ENCODE data around the gene ZNF710.
"Not testable (repeated sequence)": the region's sequence is repeated elsewhere in the genome, so short reads cannot be mapped to it uniquely, and the experiment has no call there.

Gene ZNF710

DNA sequence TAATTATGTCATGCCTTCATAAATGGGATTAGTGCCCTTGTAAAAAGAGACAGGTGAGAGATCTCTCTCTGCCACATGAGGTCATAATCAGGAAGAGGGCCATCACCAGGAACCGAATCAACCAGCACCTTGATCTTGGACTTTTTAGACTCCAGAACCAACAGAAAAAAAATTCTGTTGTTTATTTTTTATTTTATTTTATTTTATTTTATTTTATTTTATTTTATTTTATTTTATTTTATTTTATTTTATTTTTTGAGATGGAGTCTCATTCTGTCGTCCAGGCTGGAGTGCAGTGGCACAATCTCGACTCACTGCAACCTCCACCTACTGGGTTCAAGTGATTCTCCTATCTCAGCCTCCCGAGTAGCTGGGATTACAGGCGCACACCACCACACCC, 106.9 kb downstream of the ZNF710 start:
- not testable (repeated sequence) for DNase-seq

DNA sequence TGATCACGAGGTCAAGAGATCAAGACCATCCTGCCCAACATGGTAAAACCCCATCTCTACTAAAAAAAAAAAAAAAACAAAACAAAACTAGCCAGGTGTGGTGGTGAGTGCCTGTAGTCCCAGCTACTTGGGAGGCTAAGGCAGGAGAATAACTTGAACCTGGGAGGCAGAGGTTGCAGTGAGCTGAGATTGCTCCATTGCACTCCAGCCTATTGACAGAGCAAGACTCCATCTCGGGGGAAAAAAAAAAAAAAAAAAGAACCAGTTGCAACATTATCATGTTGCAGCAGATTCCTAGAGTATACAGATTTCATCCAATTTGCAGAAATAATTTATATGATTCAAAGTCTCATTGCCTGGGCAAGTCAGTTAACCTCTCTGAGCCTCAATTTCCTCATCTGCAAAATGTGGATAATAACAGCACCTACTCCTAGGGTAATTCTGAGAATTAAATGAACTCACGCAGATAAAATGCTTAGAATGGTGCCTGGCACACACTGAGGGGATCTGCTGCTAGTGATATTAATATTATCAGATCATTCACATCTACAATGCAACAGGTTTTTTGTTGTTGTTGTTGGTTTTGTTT, 108.1 kb downstream of the ZNF710 start:
- not testable (repeated sequence) for DNase-seq

DNA sequence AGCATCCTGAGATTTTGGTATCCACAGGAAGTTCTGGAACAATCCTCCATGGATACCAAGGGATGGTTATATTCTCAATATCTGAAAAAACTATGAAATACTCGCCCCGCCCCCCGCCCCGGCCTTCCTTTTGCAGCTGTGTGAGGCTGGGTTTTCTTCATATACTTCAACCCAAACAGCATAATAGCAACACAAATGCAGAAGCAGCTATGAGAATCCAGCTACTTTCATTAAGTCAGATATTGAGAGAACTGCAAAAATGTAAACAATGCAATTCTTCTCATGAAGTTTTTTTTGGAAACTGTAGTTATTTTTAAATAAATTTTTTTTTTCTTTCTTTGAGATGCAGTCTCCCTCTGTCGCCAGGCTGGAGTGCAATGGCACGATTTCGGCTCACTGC, 112.0 kb downstream of the ZNF710 start:
- DNase-seq = no peak

DNA sequence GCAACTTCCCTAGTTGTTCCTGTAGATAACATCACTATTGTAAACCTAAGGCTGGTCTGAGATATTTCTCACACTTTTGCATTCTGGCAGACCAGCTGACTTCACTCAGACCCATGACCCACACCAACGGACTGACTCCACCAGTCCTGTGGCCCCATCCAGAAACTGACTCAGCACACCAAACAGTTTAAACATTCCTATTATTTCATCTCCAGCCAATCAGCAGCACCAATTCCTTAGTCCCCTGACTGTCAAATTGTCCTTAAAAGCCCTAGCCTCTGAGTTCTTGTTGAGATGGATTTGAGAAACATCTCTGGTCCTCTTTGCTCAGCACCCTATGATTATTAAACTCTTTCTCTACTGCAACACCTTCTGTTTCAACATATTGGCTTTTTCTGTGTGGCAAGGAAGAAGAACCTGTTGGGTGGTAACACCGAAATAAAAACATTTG, 113.4 kb downstream of the ZNF710 start:
- no peak for DNase-seq

DNA sequence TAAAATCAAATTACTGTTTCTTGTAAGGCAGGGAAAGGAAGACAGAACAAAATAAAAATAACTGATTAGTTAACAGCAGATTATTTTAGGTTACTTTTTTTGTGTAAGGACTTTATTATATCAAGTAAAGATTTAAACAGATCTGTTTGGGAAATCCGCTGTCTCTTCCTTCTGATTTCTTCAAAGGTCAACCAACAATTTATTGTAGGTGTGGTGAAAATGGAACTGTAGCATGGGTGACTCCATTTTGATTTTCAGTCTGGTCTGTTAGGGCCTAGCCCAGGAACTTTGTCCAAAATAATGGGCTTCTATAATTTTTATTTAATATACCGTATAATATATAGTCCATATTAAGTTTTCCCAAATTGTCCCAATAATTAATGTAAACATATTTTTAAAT, 114.7 kb downstream of the ZNF710 start:
- DNase-seq = no peak

DNA sequence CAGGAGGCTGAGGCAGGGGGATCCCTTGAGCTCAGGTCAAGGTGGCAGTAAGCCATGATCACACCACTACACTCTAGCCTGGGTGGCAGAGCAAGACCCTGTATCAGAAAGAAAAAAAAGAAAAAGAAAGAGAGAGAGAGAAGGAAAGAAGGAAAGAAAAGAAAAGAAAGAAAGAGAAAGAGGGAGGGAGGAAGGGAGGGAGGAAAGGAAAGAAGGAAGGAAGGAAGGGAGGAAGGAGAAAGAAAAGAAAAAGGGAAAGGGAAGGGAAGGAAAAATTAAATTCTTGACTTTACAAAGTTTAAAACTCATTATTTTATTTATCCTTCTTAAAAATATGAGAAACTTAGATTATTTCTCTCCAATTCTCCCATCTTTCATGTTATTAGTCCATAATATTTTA, 118.2 kb downstream of the ZNF710 start:
- no peak for DNase-seq

DNA sequence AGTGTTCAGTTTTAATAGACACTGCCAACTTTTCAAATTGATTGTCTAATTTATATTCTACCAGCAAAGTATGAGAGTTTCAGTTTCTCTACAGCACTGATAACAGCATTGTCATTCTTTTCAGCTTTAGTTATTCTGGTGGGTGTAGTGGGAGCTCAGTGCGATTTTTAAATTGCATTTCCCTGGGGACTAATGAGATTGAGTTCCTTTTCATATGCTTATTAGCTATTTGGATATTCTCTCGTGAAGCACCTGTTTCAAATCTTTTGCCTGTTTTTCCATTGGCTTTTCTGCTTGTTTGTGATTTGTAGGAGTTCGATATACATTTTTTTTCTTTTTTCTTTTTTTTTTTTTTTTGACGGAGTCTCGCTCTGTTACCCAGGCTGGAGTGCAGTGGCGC, 120.0 kb downstream of the ZNF710 start:
- no peak for DNase-seq

DNA sequence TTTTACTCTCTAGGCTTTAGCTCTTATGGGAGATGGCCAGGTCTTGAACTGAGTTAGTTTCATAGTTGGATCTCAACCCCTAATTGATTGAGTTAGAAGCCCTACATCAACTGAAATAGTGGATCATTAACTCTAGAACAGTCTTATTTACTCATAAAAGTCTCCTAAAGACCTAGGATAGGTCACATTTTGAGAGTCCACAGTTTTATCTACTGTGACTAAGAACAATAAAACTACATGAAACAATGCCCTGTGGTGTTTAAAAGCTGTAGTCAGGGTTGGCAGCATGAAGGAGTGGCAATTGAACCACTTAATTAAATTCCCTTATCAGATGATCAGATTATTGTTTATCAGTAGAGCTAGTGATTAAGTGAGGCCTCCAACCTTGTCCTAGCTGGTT, 123.4 kb downstream of the ZNF710 start:
- no peak for DNase-seq

DNA sequence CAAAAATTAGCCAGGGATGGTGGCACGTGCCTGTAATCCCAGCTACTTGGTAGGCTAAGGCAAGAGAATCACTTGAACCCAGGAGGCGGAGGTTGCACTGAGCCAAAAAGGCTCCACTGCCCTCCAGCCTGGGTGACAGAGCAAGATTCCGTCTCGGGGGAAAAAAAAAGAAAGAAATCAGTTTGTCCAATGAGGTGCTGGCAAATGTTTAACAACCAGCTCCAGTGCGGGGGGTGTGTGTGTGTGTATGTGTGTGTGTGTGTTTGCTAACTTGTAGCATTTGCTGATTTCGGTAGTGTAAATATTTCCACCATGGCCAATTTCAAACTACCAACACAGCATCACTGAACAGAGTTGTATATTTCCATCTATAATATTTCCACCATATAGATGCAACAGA, 124.9 kb downstream of the ZNF710 start:
- DNase-seq = no peak

DNA sequence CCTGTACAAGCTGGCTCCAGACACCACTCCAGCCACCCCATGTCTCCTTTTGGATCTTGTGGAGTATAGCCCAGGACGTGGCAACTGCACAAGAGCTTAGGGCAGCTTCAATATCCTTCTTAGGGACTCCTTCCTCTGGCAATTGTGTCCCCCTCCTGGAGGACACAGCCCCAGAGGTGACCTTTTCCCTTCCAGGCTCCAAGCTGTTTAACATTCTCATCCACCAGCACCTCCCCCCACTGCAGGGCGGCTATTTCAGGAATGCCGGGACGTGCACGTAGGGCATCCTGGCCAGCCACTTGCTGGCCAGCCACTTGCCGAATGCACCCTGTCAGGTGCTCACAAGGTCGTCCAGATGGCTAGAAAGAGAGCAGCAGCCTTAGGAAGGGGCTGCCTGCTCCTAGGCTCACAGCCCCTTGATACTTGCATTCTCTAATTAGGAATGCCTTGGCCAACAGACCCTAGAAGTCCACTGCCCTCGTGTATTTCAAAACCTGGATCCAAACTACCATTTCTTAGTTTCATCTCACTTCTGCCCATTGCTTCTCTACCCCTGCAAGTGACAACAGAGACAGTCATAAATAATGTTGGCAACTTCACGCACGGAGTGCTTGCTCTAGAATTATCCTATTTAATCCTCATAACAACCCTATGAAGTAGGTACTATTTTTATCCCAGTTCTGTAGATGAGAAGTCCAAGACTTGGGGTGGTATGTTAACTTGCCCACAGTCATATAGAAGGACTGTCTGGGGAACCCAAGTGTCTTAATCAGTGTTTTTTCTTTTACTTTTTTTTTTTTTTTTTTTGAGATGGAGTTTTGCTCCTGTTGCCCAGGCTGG, 125.7 kb downstream of the ZNF710 start:
- DNase-seq = no peak

DNA sequence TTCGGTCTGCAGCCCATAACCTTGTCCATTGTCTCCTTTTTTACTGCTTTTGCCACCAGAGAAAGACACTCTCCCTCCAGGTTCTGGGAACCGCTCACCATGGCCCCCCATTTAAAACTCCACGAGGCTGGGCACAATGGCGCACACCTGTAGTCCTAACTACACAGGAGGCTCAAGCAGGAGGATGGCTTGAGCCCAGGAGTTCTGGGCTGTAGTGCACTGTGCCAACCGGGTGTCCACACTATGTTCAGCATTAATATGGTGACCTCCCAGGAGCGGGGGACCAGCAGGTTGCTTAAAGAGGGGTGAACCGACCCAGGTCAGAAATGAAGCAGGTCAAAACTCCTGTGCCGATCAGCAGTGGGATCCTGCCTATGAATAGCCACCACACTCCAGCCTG, 129.2 kb downstream of the ZNF710 start:
- no peak for DNase-seq
